Inferior parietal cortex (tissue), 1 donor: ENCODE measurements around the gene TMEFF2.

Experiments used
- DNase-seq: peaks from one replicate; pipeline ENCODE4 v3.0.0-alpha.2; 2016; ENCODE audit errors: extremely low spot score

TMEFF2 gene

GRCh38 chr2:192067631-192068030 is 127.1 kb downstream of the TMEFF2 start:
- DNase-seq = no peak

DNA sequence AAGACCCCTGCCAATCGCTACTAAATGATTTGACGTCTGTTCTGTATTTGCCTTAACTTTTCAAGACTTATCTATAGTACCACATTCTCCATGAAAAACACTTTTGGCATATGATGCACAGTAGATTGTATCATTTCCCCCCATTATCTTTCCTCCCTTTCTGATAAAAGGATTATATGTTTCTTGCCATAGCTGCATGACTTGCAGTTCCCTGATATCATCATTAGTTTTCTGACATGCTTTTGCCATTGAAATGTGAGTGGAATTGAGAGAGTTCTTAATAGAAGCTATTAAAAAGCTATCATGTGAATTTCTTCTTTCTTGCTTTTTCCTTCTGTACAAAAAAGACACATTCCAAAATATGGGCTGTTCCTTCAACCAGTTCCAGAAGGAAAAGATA is 130.3 kb downstream of the TMEFF2 start:
- no peak for DNase-seq

- DNase-seq = no peak
Observed at GRCh38 chr2:192060161-192060560, 134.6 kb downstream of the TMEFF2 start.

DNA sequence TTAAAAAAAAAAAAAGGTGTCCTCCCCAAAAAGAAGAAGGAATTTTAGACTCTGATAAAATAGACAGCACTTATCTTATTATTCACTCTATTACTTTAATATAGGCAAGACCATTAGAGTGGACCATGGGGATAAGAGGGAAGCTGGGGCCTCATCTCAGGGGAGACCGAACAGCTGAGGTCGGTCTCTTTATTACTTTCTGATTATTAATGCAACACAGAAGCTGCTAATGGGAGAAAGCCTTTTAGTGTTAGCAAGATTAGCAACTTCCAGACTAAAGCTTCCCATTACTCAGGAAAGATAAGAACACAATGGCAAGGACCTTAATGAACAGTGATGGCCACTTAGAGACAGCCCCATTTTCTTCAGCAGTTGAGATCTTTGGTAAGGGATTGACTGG is 135.5 kb downstream of the TMEFF2 start:
- DNase-seq = no peak

GRCh38 chr2:192053921-192054320 is 140.8 kb downstream of the TMEFF2 start:
- no peak for DNase-seq

- no peak for DNase-seq
Observed at GRCh38 chr2:192051533-192051932, 143.2 kb downstream of the TMEFF2 start.

DNA sequence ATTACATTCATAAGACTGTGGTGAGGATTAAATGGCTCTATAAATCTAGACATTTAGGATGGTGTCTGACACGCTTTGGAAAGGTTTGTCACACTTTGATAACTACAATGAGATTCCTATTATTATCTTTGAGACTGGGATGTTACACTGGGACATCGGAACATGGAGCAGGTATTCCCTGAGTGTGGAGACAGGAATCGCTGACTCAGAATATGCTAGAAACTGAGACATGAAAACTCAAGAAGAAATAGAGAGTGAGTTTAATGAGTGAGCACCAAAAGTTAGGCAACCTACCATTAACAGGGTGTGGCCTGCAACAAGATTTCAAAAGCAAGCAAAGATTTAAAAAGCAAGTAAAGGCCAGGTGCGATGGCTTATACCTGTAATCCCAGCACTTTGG is 145.4 kb downstream of the TMEFF2 start:
- no peak for DNase-seq

DNA sequence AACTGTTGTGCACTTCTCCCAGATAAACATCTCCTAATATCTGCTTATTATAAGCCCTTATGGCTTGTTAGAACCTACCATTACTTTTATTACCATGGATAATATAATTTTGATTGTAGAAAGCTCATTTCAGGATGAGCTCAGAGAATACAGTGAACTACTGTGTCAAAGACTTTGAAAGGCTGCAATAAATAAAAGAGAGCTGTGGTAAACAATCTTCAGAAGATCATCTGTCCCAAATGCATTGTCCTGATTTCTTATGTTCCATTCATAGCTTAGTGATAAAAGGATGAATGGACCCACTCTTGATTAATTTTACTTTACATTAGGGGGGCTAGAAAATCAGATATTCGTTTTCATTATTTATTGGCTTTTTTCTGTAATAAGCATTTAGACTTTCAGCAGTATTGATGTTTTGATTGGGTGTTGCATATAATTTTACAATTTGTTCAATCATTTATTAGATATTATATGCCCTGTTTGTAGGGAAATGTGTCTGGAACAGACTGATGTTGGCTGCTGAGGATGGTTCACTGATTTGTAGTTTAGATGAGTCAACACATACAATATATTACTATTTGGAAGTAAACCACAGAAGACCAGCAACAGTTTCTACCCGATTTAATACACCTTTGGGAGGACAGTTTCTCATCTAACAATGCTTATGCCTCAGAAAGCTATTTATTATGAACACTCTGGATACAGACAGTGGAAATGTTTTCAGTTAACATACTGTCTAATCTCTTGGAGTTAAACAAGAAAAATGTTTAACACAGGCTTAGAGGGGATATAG is 147.2 kb downstream of the TMEFF2 start:
- no peak for DNase-seq

DNA sequence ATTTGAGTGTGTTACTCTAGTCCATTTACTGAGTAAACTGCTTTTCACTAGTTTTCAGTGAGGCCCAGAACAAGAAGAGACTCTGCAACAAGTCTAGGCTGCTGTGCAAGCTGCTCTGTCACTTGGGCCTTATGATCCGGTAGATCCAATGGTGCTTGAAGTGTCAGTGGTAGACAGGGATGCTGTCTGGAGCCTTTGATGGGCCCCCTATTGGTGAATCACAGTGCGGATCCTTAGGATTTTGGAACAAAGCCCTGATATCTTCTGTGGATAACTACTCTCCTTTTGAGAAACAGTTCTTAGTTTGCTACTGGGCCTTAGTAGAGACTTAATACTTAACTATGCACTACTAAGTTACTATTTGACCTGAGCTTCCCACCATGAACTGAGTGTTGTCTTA is 150.2 kb downstream of the TMEFF2 start:
- no peak for DNase-seq

- no peak for DNase-seq
Observed at GRCh38 chr2:192043216-192043870, 151.4 kb downstream of the TMEFF2 start.

DNA sequence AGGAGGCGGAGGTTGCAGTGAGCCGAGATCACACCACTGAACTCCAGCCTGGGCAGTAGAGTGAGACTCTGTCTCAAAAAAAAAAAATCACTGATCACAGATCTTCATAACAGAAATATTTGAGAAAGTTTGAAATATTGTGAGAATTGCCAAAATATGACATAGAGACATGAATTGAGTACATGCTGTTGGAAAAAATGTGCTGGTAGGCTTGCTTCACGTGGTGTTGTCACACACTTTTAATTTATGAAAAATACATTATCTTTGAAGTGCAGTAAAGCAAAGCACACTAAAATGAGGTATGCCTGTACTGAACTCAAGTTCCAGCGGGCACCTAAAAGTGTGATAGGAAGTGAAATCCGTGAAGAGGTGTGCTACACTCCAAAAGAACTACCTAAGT is 152.6 kb downstream of the TMEFF2 start:
- no peak for DNase-seq

GRCh38 chr2:192038110-192038509 is 156.6 kb downstream of the TMEFF2 start:
- DNase-seq = no peak

GRCh38 chr2:192035731-192036442 is 158.8 kb downstream of the TMEFF2 start:
- DNase-seq = no peak

DNA sequence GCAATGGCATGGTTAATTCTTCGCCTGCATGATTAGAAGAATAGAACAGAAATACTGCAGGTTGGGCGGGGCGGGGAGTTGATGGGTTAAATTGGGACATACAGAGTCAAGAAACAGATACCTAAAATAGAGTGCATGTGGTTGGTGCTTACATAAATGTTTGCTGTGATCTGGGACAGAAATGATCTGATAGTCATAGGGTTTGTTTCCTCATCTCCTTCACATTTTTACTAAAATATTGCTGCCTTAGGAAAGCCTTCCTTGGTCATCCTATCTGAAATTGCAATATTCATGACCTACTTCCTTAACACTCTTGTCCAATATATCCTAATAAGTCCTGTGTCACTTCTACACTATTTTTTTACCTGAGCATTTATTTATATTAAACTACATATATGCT is 163.9 kb downstream of the TMEFF2 start:
- no peak for DNase-seq

- DNase-seq = no peak
Observed at GRCh38 chr2:192030289-192030688, 164.4 kb downstream of the TMEFF2 start.

GRCh38 chr2:192029089-192029488 is 165.6 kb downstream of the TMEFF2 start:
- DNase-seq = no peak

DNA sequence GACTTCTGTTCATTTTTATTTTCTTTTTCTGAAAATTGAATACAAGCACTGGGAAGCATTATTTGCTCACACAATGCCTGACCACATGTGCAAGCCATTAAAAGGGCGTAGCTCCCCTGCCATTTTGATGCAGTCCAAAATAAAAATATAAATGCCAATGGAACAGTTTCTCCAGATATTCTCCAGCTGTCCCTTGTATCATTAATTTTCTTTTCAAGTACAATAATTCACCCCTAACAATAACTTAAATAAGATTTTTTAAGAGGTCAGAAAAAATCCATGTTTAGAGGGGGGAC is 168.0 kb downstream of the TMEFF2 start:
- DNase-seq = no peak

- no peak for DNase-seq
Observed at GRCh38 chr2:192026059-192026824, 168.5 kb downstream of the TMEFF2 start.

GRCh38 chr2:192025637-192026036 is 169.1 kb downstream of the TMEFF2 start:
- no peak for DNase-seq

DNA sequence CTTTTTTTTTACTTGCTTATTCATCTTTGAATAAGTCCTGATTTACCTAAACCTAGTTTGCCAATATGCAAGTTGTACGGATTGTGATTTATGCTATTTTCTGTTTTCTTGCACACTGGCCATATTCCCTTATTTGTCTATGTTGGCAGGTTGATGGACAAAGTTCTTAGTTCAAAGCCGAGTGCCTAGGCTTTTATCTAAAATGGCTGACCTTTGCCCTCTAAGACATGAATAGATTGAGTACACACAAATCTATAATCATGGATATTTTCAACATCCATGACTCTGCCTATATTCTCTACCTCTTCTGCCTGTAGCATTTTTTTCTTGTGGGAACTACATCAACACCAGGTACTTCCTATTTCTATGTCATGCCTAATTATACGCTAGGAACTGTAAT is 171.7 kb downstream of the TMEFF2 start:
- DNase-seq = no peak

GRCh38 chr2:192017844-192018243 is 176.9 kb downstream of the TMEFF2 start:
- no peak for DNase-seq

DNA sequence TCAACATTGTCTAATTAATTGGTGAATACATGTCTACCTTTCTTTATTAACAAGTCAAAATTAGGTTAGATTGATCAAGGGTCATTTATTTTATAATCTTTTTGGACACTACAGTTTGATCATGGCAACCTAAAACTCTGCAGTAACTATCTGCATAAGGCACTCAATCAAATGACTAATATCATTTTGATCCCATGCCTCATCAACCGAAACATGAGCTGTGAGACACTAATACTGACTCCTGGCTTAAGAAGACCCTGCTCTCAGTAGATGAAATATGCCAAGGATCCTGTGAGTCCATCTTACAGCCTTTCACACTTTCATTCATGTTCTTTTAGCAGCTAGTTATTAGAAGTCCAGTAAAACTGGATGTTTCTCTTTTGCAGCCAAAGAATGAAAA is 178.5 kb downstream of the TMEFF2 start:
- no peak for DNase-seq
